HG03439 (cell line): ENCODE results near the gene IGFL2.
"Not testable (repeated sequence)": the region's sequence is repeated elsewhere in the genome, so short reads cannot be mapped to it uniquely, and the experiment has no call there.

Experiments
- ATAC-seq: cut with Tn5 transposase; IDR thresholded peaks from one replicate; pipeline ENCODE4 v1.9.1; 2021; ENCODE audit warnings: mild to moderate bottlenecking, moderate library complexity; ENCODE audit not compliant: unreplicated experiment

The IGFL2 gene

GRCh38 chr19:46206682-46207081 is 58.6 kb downstream of the IGFL2 start:
- no peak for ATAC-seq

- ATAC-seq: not testable (repeated sequence)
These were observed 59.8 kb downstream of the IGFL2 start for GRCh38 chr19:46207858-46208257.

- ATAC-seq: no peak
These were observed 61.0 kb downstream of the IGFL2 start for GRCh38 chr19:46209051-46209450.

GRCh38 chr19:46209472-46209871 is 61.4 kb downstream of the IGFL2 start:
- ATAC-seq: no peak

GRCh38 chr19:46210669-46211068 is 62.6 kb downstream of the IGFL2 start:
- ATAC-seq: no peak
